GM19099 (cell line): Measurements from ENCODE around the gene SYCE3.

Experiments
- POLR2A ChIP-seq: IDR thresholded peaks from 3 replicates; pipeline ENCODE4 v1.6.1; 2011; ENCODE audit warnings: low read depth; ENCODE audit not compliant: insufficient read length; ENCODE audit errors: extremely low read depth

Gene SYCE3

DNA sequence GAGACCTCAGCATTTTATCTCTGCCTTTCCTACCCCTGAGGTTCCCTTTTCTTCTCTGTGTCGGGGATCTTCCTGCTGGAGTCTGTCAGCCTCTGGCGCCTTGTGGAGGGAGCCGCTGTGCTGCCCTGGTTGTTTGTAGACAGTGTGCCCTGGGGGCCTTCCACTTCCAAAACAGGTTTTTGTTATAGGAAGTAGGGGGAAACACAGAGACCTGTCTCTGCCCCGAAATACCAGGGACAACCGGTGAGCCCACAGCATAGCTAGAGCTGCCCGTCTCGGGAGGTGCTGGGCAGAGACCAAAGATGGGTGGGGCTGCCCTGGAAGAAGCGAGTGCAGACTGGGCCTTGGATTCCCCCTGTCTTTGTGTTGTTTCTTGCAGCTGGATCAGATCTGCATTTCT lies 46.7 kb downstream of the SYCE3 start:
- no peak for TF ChIP-seq POLR2A

DNA sequence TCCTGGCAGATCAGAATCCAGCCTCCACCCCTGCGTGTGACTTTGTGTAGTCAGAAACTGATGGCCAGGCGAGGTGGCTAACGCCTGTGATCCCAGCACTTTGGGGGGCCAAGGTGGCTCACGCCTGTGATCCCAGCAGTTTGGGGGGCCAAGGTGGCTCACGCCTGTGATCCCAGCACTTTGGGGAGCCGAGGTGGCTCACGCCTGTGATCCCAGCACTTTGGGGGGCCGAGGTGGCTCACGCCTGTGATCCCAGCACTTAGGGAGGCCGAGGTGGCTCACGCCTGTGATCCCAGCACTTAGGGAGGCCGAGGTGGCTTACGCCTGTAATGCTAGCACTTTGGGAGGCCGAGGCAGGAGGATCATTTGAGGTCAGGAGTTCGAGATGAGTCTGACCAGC lies 49.5 kb downstream of the SYCE3 start:
- TF ChIP-seq POLR2A: no peak

- no peak for TF ChIP-seq POLR2A
Measured at GRCh38 chr22:50508897-50509296, 53.8 kb downstream of the SYCE3 start.

GRCh38 chr22:50507991-50508884 lies 54.5 kb downstream of the SYCE3 start, which contains the start of gene NCAPH2:
NCAPH2 (plus strand) TSS chr22:50508224; CDS start chr22:50508338, 114 bp downstream.
- TF ChIP-seq POLR2A: peak; percentile 89

DNA sequence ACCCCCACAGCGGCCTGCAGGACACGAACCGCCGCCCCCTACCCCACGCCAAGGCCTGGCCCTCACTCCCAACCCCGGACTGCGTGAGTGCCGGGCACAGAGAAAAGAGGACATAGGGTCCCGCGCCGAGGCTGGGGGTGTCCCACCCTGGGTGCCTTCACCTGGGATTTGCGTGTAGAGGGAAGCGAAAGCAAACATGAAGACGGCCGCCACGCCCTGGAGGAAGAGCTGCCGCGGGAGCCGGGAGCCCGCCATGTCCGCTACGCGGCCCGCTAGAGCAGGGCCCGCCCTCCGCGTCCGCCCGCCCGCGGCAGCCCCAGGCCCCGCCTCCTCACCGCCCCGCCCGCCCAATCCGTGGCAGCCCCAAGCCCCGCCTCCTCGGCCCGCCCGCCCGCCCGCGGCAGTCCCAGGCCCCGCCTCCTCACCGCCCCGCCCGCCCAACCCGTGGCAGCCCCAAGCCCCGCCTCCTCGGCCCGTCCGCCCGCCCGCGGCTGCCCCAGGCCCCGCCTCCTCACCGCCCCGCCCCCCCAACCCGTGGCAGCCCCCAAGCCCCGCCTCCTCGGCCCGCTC lies 55.2 kb downstream of the SYCE3 start, which contains the start of gene LMF2:
LMF2 (minus strand) TSS at position 282 of the 570 bp plus-strand sequence; CDS start at position 255, 27 bp downstream.
- peak; percentile 77 for TF ChIP-seq POLR2A

GRCh38 chr22:50506611-50507420 lies 55.9 kb downstream of the SYCE3 start:
- TF ChIP-seq POLR2A: no peak

- TF ChIP-seq POLR2A: no peak
Measured at GRCh38 chr22:50505776-50506610, 56.7 kb downstream of the SYCE3 start.

GRCh38 chr22:50505276-50505775 lies 57.4 kb downstream of the SYCE3 start:
- TF ChIP-seq POLR2A: no peak

GRCh38 chr22:50504369-50505211 lies 58.1 kb downstream of the SYCE3 start:
- TF ChIP-seq POLR2A: no peak

DNA sequence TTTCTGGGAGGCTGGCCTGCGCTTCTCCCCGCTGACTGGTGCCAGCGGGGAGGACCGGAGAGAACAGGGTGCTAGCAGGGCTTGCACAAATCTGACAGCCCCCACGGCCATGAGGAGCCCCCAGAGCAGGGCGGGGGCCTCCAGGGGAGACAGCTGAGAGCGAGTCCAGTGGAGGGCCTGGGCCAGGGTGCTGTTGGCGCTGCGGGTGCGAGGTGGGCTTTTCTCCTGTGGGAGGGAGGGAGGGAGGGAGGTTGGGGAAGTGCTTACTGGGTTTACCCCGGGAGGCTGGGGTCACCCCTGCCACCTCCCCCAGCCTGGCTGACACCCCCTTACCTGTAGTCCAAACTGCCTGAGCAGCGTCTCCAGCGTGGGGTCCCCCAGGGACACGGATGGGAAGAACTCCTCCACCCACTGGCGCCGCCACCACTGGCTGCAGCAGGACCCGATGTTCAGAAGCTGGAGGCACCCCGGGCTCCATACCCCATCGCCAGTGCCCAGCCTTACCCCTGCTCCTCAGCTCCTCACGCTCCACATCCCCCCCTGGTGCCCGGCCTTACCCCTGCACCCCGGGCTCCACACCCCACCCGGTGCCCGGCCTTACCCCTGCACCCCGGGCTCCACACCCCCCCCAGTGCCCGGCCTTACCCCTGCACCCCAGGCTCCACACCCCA lies 59.1 kb downstream of the SYCE3 start:
- TF ChIP-seq POLR2A: no peak

DNA sequence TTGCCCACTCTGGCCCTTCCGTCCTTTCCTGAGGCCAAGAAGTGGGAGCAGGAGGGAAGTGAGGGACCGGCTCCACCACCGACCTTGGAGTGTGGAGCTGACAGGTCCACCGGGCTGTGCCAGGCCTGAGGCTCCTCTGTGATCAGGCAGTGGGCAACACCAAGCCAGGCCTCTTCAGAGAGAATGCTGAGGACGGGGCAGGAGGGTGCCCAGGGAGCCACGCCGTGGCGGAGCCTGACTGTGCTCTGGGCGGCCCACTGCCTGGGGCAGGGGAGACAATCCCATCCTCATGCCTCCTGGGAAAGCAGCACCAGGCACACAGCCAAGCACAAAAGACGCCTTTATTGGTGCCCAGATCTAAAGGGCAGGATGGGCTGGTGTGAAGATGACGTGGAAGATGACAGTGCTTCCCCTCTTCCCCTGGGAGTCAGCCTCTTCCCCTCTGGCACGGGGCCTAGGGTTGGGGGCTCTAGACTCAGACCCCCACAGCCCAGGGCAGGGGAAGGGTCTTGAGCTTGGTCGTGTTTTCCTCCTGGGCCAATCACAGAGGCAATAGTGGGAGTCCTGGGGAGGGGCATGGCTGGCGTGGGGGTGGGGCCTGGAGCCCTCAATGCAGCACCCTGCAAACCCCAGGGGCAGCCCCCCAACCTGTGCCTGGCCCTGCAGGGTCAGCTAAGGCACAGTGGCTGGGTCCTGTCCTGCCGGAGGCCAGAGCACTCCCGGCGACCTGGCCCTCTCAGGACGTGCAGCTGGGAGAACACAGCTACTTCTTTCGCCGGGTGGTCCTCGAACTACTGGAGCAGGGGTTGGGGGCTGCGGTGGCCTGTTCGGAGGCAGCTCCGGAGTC lies 59.9 kb downstream of the SYCE3 start:
- TF ChIP-seq POLR2A: no peak

DNA sequence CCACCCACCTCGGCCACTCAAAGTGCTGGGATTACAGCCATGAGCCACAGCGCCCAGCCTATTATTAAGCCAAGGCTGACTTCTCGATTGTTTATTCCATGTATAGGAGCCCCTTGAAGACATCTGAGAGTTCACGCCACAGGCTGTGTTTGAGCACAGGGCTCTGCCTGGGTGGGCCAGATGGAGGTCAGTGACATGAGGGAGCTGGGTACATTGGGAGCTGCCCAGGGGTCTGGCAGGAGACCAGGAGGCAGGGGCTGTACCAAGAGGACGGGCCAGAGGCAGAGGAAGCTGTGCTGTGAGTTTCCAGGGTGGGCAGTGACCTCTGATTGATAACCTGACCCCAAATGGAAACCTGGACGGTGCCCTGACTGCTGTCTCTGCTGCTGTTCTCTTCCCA lies 60.6 kb downstream of the SYCE3 start:
- no peak for TF ChIP-seq POLR2A
